Mesendoderm (in vitro differentiated cells): Measurements from ENCODE around the gene GRB10.

ENCODE experiments used
- DNase-seq: peaks from one replicate; pipeline ENCODE4 v3.0.0; 2013
- H2AK5ac ChIP-seq: 2 replicates; pipeline ENCODE4 v1.6.1; 2013; ENCODE audit warnings: low read length, inconsistent platforms
- H2BK120ac ChIP-seq: 2 replicates; pipeline ENCODE4 v1.6.1; 2013; ENCODE audit warnings: low read depth, mild to moderate bottlenecking, low read length, moderate library complexity, mixed read lengths
- H2BK15ac ChIP-seq: replicated peaks from 2 replicates; pipeline ENCODE4 v1.6.1; 2013; ENCODE audit warnings: low read depth, mild to moderate bottlenecking, moderate library complexity
- H2BK5ac ChIP-seq: 2 replicates; pipeline ENCODE4 v1.6.1; 2013; ENCODE audit warnings: low read length, inconsistent platforms
- H3K18ac ChIP-seq: 2 replicates; pipeline ENCODE4 v1.6.1; 2013; ENCODE audit warnings: mild to moderate bottlenecking, low read length, mixed read lengths
- H3K23ac ChIP-seq: one replicate; pipeline ENCODE4 v1.6.1; 2013; ENCODE audit warnings: low read length
- H3K27ac ChIP-seq: 2 replicates; pipeline ENCODE4 v1.5.1; 2013; ENCODE audit warnings: low read depth, mild to moderate bottlenecking, inconsistent platforms, low read length, moderate library complexity
- H3K27me3 ChIP-seq: 2 replicates; pipeline ENCODE4 v1.6.1; 2013; ENCODE audit warnings: low read length, control low read depth, mild to moderate bottlenecking, inconsistent platforms; ENCODE audit not compliant: insufficient read depth, poor library complexity
- H3K36me3 ChIP-seq: 2 replicates; pipeline ENCODE4 v1.6.1; 2013; ENCODE audit warnings: low read length, inconsistent platforms; ENCODE audit not compliant: control insufficient read depth, insufficient read depth
- H3K4ac ChIP-seq: one replicate; pipeline ENCODE4 v1.6.1; 2013; ENCODE audit warnings: low read depth, mild to moderate bottlenecking, low read length, moderate library complexity
- H3K4me1 ChIP-seq: 2 replicates; pipeline ENCODE4 v1.6.1; 2013; ENCODE audit warnings: low read depth, low read length, inconsistent platforms; ENCODE audit not compliant: control insufficient read depth
- H3K4me2 ChIP-seq: 2 replicates; pipeline ENCODE4 v1.6.1; 2013; ENCODE audit warnings: low read length
- H3K4me3 ChIP-seq: 2 replicates; pipeline ENCODE4 v1.5.1; 2013; ENCODE audit warnings: mild to moderate bottlenecking, low read length
- H3K56ac ChIP-seq: one replicate; pipeline ENCODE4 v1.6.1; 2013; ENCODE audit warnings: low read length
- H3K79me1 ChIP-seq: 2 replicates; pipeline ENCODE4 v1.6.1; 2013; ENCODE audit warnings: low read length, inconsistent platforms
- H3K79me2 ChIP-seq: 2 replicates; pipeline ENCODE4 v1.6.1; 2013; ENCODE audit warnings: mild to moderate bottlenecking, low read length; ENCODE audit not compliant: control insufficient read depth, insufficient read depth
- H3K9ac ChIP-seq: 2 replicates; pipeline ENCODE4 v1.6.1; 2013; ENCODE audit warnings: low read length, inconsistent platforms
- H4K5ac ChIP-seq: one replicate; pipeline ENCODE4 v1.6.1; 2013; ENCODE audit warnings: low read length
- H4K8ac ChIP-seq: one replicate; pipeline ENCODE4 v1.6.1; 2013; ENCODE audit warnings: low read depth, mild to moderate bottlenecking, control low read depth, low read length, moderate library complexity
- WGBS: extraction: QIAGEN DNeasy Blood & Tissue Kit; methylation state at CpG from one replicate; pipeline ENCODE4 v1.1.7; 2013; ENCODE audit warnings: low lambda C conversion rate, missing lambda C conversion rate; ENCODE audit not compliant: insufficient coverage; ENCODE audit errors: extremely low coverage; 5-methylcytosine and 5-hydroxymethylcytosine counted together

The GRB10 gene

GRCh38 chr7:50677638-50677996 is 105.1 kb downstream of the GRB10 start:
- H2BK120ac ChIP-seq: no peak overlapping the region
- no peaks in the 10 kb centered on the region for H3K4me1 ChIP-seq
- H2AK5ac ChIP-seq: no peak overlapping the region
- no peak overlapping the region for H3K4me3 ChIP-seq
- peaks cover 10% of the 10 kb centered on the region for H3K79me2 ChIP-seq
- H3K36me3 ChIP-seq: peaks cover 4% of the 10 kb centered on the region
- no peak overlapping the region for H3K4me2 ChIP-seq
- H3K9ac ChIP-seq: no peak overlapping the region
- H4K8ac ChIP-seq: no peak overlapping the region
- H3K56ac ChIP-seq: no peak overlapping the region
- no peak overlapping the region for H3K4ac ChIP-seq
- H4K5ac ChIP-seq: no peak overlapping the region
- H2BK5ac ChIP-seq: no peak overlapping the region
- no peak overlapping the region for H3K18ac ChIP-seq
- H3K27ac ChIP-seq: no peak overlapping the region
- no peak overlapping the region for H2BK15ac ChIP-seq
- WGBS: no CpG with 5 or more reads among the region's 7 CpGs
- H3K23ac ChIP-seq: no peak overlapping the region
- H3K27me3 ChIP-seq: no peaks in the 10 kb centered on the region
- DNase-seq: no peak
- peaks cover 31% of the 10 kb centered on the region for H3K79me1 ChIP-seq

GRCh38 chr7:50676740-50677637 is 105.7 kb downstream of the GRB10 start:
- Histone ChIP-seq H3K79me2 (peaks cover 10% of the 10 kb centered on the region), H3K79me1 (peaks cover 30% of the 10 kb centered on the region), H3K4ac (no peak overlapping the region), H2BK120ac (no peak overlapping the region), H4K5ac (no peak overlapping the region), H4K8ac (no peak overlapping the region), H3K56ac (peak overlapping the region; percentile 27), H2BK5ac (no peak overlapping the region), H2BK15ac (no peak overlapping the region), H3K4me2 (no peak overlapping the region), H3K4me1 (no peaks in the 10 kb centered on the region), H3K9ac (no peak overlapping the region), H2AK5ac (no peak overlapping the region), H3K4me3 (no peak overlapping the region), H3K23ac (no peak overlapping the region), H3K27ac (no peak overlapping the region), H3K18ac (no peak overlapping the region), H3K36me3 (peaks cover 4% of the 10 kb centered on the region), H3K27me3 (no peaks in the 10 kb centered on the region)
- no peak for DNase-seq
- no CpG with 5 or more reads among the region's 13 CpGs for WGBS

DNA sequence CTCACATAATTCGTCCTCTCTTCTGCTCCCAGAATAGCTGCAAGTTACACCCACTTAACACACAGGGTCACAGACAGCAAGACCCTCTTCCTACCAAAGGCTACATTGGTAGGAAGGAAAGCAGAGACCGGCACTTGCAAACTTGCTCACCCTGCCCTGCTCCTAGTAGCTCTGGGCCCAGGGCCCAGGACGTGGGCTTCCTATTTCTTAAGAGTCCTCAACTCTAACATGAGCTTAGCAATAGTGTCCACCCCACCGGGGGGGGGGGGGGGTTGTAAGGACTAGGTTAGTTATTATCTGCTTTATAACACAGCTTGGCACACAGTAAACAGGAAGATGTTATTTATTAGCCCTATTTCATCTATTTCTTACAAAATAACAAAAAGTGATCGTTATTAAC is 106.6 kb downstream of the GRB10 start:
- no peaks in the 10 kb centered on the region for H3K4me1 ChIP-seq
- H3K9ac ChIP-seq: no peak overlapping the region
- no peak overlapping the region for H2AK5ac ChIP-seq
- peaks cover 32% of the 10 kb centered on the region for H3K79me1 ChIP-seq
- H3K36me3 ChIP-seq: peaks cover 4% of the 10 kb centered on the region
- no peak overlapping the region for H3K4ac ChIP-seq
- H3K27me3 ChIP-seq: no peaks in the 10 kb centered on the region
- H3K56ac ChIP-seq: no peak overlapping the region
- no peak overlapping the region for H3K18ac ChIP-seq
- H3K23ac ChIP-seq: no peak overlapping the region
- no peak overlapping the region for H2BK15ac ChIP-seq
- H3K79me2 ChIP-seq: peaks cover 10% of the 10 kb centered on the region
- no peak overlapping the region for H2BK120ac ChIP-seq
- H4K5ac ChIP-seq: no peak overlapping the region
- H4K8ac ChIP-seq: no peak overlapping the region
- no CpG with 5 or more reads among the region's 5 CpGs for WGBS
- no peak for DNase-seq
- H3K4me2 ChIP-seq: no peak overlapping the region
- H2BK5ac ChIP-seq: no peak overlapping the region
- no peak overlapping the region for H3K27ac ChIP-seq
- H3K4me3 ChIP-seq: no peak overlapping the region

- H3K36me3 ChIP-seq: peaks cover 4% of the 10 kb centered on the region
- no peak overlapping the region for H3K4ac ChIP-seq
- DNase-seq: no peak
- H4K8ac ChIP-seq: no peak overlapping the region
- H2BK120ac ChIP-seq: no peak overlapping the region
- no peak overlapping the region for H3K4me3 ChIP-seq
- H3K56ac ChIP-seq: no peak overlapping the region
- H3K9ac ChIP-seq: no peak overlapping the region
- H3K27me3 ChIP-seq: no peaks in the 10 kb centered on the region
- H4K5ac ChIP-seq: no peak overlapping the region
- no peak overlapping the region for H2BK15ac ChIP-seq
- H3K18ac ChIP-seq: no peak overlapping the region
- peaks cover 33% of the 10 kb centered on the region for H3K79me1 ChIP-seq
- no peaks in the 10 kb centered on the region for H3K4me1 ChIP-seq
- no CpG with 5 or more reads among the region's 11 CpGs for WGBS
- H2BK5ac ChIP-seq: no peak overlapping the region
- no peak overlapping the region for H3K23ac ChIP-seq
- H3K4me2 ChIP-seq: no peak overlapping the region
- H2AK5ac ChIP-seq: no peak overlapping the region
- H3K79me2 ChIP-seq: peaks cover 10% of the 10 kb centered on the region
- no peak overlapping the region for H3K27ac ChIP-seq
Measured at GRCh38 chr7:50674896-50675835, 107.5 kb downstream of the GRB10 start.

GRCh38 chr7:50674299-50674698 is 108.4 kb downstream of the GRB10 start:
- WGBS: no CpG with 5 or more reads among the region's 10 CpGs
- Histone ChIP-seq H3K27ac (no peak overlapping the region), H2AK5ac (no peak overlapping the region), H3K79me2 (peaks cover 10% of the 10 kb centered on the region), H3K79me1 (peaks cover 40% of the 10 kb centered on the region), H3K4me2 (no peak overlapping the region), H2BK120ac (no peak overlapping the region), H3K27me3 (no peaks in the 10 kb centered on the region), H3K18ac (no peak overlapping the region), H3K9ac (no peak overlapping the region), H3K56ac (no peak overlapping the region), H4K5ac (no peak overlapping the region), H3K23ac (no peak overlapping the region), H3K4me1 (no peaks in the 10 kb centered on the region), H3K4ac (no peak overlapping the region), H3K4me3 (no peak overlapping the region), H2BK15ac (no peak overlapping the region), H3K36me3 (peaks cover 4% of the 10 kb centered on the region), H2BK5ac (no peak overlapping the region), H4K8ac (no peak overlapping the region)
- DNase-seq: no peak
